Upper lobe of left lung (tissue), 4 donors: ENCODE data around the gene RBBP4.

Experiments used
- EP300 ChIP-seq, 4 donors: sonication (generic); formaldehyde crosslinking; IDR thresholded peaks; one replicate each; pipeline ENCODE4 v1.5.1; 2017; ENCODE audit warnings: antibody characterized with exemption in 4 of 4, control low read depth in 2 of 4
- POLR2A ChIP-seq, 4 donors: fragments of 450-650 bp; IDR thresholded peaks; one replicate each; pipeline ENCODE4 v1.5.1; 2016 to 2017; ENCODE audit warnings: antibody characterized with exemption in 4 of 4, mild to moderate bottlenecking in 2 of 4
- TF ChIP-seq, protein P1 (sequence below), 6 experiments: fragments of 450-650 bp in 4 of 6; fragments of 200-600 bp in 2 of 6; sonication (generic) in 2 of 6; IDR thresholded peaks; one replicate each; pipeline ENCODE4 v1.5.1; 2016 to 2019; ENCODE audit warnings: antibody characterized with exemption in 6 of 6

GRCh38 chr1:32725615-32725982, 74.6 kb downstream of the RBBP4 start:
- TF ChIP-seq POLR2A (IDR thresholded peaks at IDR 0.05) (no peak), EP300 (IDR thresholded peaks at IDR 0.05) (no peak)
- TF ChIP-seq, protein P1, sequence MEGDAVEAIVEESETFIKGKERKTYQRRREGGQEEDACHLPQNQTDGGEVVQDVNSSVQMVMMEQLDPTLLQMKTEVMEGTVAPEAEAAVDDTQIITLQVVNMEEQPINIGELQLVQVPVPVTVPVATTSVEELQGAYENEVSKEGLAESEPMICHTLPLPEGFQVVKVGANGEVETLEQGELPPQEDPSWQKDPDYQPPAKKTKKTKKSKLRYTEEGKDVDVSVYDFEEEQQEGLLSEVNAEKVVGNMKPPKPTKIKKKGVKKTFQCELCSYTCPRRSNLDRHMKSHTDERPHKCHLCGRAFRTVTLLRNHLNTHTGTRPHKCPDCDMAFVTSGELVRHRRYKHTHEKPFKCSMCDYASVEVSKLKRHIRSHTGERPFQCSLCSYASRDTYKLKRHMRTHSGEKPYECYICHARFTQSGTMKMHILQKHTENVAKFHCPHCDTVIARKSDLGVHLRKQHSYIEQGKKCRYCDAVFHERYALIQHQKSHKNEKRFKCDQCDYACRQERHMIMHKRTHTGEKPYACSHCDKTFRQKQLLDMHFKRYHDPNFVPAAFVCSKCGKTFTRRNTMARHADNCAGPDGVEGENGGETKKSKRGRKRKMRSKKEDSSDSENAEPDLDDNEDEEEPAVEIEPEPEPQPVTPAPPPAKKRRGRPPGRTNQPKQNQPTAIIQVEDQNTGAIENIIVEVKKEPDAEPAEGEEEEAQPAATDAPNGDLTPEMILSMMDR (IDR thresholded peaks at IDR 0.05) = no peak
